ENCODE results near the gene OR1L4. TPM values are rescaled to one million over a fixed set of nuclear protein-coding genes. Genes with fewer than 3 reads are reported as not detected.

OR1L4 gene
- total RNA-seq, 3 donors from 2014 or later (not counting 1 experiment from before 2014, with no cell fraction given) = not detected

- WGBS (ENCODE audit: insufficient coverage) = 95% methylated on average over 3 of the region's 4 CpGs
- Mint-ChIP-seq H3K27me3 (ENCODE audit: low read depth in 2 of 2) (no peaks in the 10 kb centered on the region), H3K27ac (no peak overlapping the region), H3K4me3 (no peak overlapping the region), H3K4me1 (no peaks in the 10 kb centered on the region), H3K9me3 (peaks cover 11 to 12% of the 10 kb centered on the region in 2 donors), H3K36me3 (peaks cover 6% of the 10 kb centered on the region)
- intact Hi-C loops (cut with micrococcal nuclease) = no loop called here
- no peak for DNase-seq
- no peak overlapping the region for H3K4me3 ChIP-seq (ENCODE audit: low read length)
- no peaks in the 10 kb centered on the region for H3K36me3 ChIP-seq (ENCODE audit: control insufficient read depth, insufficient read depth, low read length)
- ATAC-seq = no peak
- H3K27ac ChIP-seq (ENCODE audit: low read length) = no peak overlapping the region
- no peak for TF ChIP-seq CTCF (IDR thresholded peaks at IDR 0.05)
- no peaks in the 10 kb centered on the region for H3K4me1 ChIP-seq (ENCODE audit: control insufficient read depth, insufficient read depth, low read length)
- no peaks in the 10 kb centered on the region for H3K27me3 ChIP-seq (ENCODE audit: control insufficient read depth, insufficient read depth, low read length)
- H3K9me3 ChIP-seq (ENCODE audit: control insufficient read depth, insufficient read depth, low read length) = peaks cover 8% of the 10 kb centered on the region
Measured at GRCh38 chr9:122719218-122719617, 4.6 kb upstream of the OR1L4 start.

- H3K27me3 ChIP-seq (ENCODE audit: control insufficient read depth, insufficient read depth, low read length) = no peaks in the 10 kb centered on the region
- Mint-ChIP-seq H3K27me3 (ENCODE audit: low read depth in 2 of 2) (no peaks in the 10 kb centered on the region), H3K27ac (no peak within 1 kb of the TSS), H3K9me3 (peaks cover 4 to 5% of the 10 kb centered on the region in 2 donors), H3K4me3 (no peak within 1 kb of the TSS), H3K4me1 (no peaks in the 10 kb centered on the region), H3K36me3 (no peaks in the 10 kb centered on the region)
- H3K27ac ChIP-seq (ENCODE audit: low read length) = no peak within 1 kb of the TSS
- no peak for DNase-seq
- TF ChIP-seq CTCF (IDR thresholded peaks at IDR 0.05) = no peak
- no peaks in the 10 kb centered on the region for H3K36me3 ChIP-seq (ENCODE audit: control insufficient read depth, insufficient read depth, low read length)
- no peaks in the 10 kb centered on the region for H3K4me1 ChIP-seq (ENCODE audit: control insufficient read depth, insufficient read depth, low read length)
- ATAC-seq = no peak
- intact Hi-C loops (cut with micrococcal nuclease) = no loop called here
- no peak within 1 kb of the TSS for H3K4me3 ChIP-seq (ENCODE audit: low read length)
- WGBS (ENCODE audit: insufficient coverage) = 87% methylated on average over 6 of the region's 6 CpGs
- no peaks in the 10 kb centered on the region for H3K9me3 ChIP-seq (ENCODE audit: control insufficient read depth, insufficient read depth, low read length)
Measured at GRCh38 chr9:122742003-122742402, 18.2 kb downstream of the OR1L4 start, which contains the start of gene OR1L6. TSS of gene OR1L6 (plus strand) at chr9:122742303. CDS start at chr9:122749848, 7,545 bp downstream.

GRCh38 chr9:122754825-122755224, 31.0 kb downstream of the OR1L4 start:
- Histone ChIP-seq H3K4me1 (ENCODE audit: control insufficient read depth, insufficient read depth, low read length) (no peaks in the 10 kb centered on the region), H3K36me3 (ENCODE audit: control insufficient read depth, insufficient read depth, low read length) (no peaks in the 10 kb centered on the region), H3K9me3 (ENCODE audit: control insufficient read depth, insufficient read depth, low read length) (no peaks in the 10 kb centered on the region), H3K4me3 (ENCODE audit: low read length) (no peak overlapping the region), H3K27ac (ENCODE audit: low read length) (no peak overlapping the region), H3K27me3 (ENCODE audit: control insufficient read depth, insufficient read depth, low read length) (no peaks in the 10 kb centered on the region)
- no peak overlapping the region for H3K4me3 Mint-ChIP-seq
- H3K27me3 Mint-ChIP-seq (ENCODE audit: low read depth in 2 of 2) = no peaks in the 10 kb centered on the region
- ATAC-seq (no peak), DNase-seq (no peak)
- WGBS (ENCODE audit: insufficient coverage) = 0% methylated on average over 1 of the region's 2 CpGs
- intact Hi-C loops (cut with micrococcal nuclease) = no loop called here
- peaks cover 8 to 10% of the 10 kb centered on the region in 2 donors for H3K9me3 Mint-ChIP-seq
- TF ChIP-seq CTCF (IDR thresholded peaks at IDR 0.05) = no peak
- H3K27ac Mint-ChIP-seq = no peak overlapping the region
- H3K4me1 Mint-ChIP-seq = no peaks in the 10 kb centered on the region
- H3K36me3 Mint-ChIP-seq = no peaks in the 10 kb centered on the region

GRCh38 chr9:122767817-122768216, 44.0 kb downstream of the OR1L4 start:
- peaks cover 0 to 5% of the 10 kb centered on the region in 2 donors for H3K27me3 Mint-ChIP-seq (ENCODE audit: low read depth in 2 of 2)
- H3K27ac ChIP-seq (ENCODE audit: low read length) = no peak overlapping the region
- peaks cover 14 to 23% of the 10 kb centered on the region in 2 donors for H3K9me3 Mint-ChIP-seq
- DNase-seq = no peak
- no peaks in the 10 kb centered on the region for H3K27me3 ChIP-seq (ENCODE audit: control insufficient read depth, insufficient read depth, low read length)
- no peak overlapping the region for H3K4me3 Mint-ChIP-seq
- no peak overlapping the region for H3K27ac Mint-ChIP-seq
- 83% methylated on average over 4 of the region's 4 CpGs for WGBS (ENCODE audit: insufficient coverage)
- TF ChIP-seq CTCF (IDR thresholded peaks at IDR 0.05) = no peak
- H3K36me3 ChIP-seq (ENCODE audit: control insufficient read depth, insufficient read depth, low read length) = no peaks in the 10 kb centered on the region
- intact Hi-C loops (cut with micrococcal nuclease) = no loop called here
- ATAC-seq = no peak
- peaks cover 33% of the 10 kb centered on the region for H3K36me3 Mint-ChIP-seq
- H3K9me3 ChIP-seq (ENCODE audit: control insufficient read depth, insufficient read depth, low read length) = peaks cover 7% of the 10 kb centered on the region
- no peaks in the 10 kb centered on the region for H3K4me1 Mint-ChIP-seq
- no peak overlapping the region for H3K4me3 ChIP-seq (ENCODE audit: low read length)
- H3K4me1 ChIP-seq (ENCODE audit: control insufficient read depth, insufficient read depth, low read length) = no peaks in the 10 kb centered on the region

All from natural killer cell (primary cell).